ENCODE results near the gene WDR35. TPM values are rescaled to one million over a fixed set of nuclear protein-coding genes. Genes with fewer than 3 reads are reported as not detected.

The WDR35 gene
- total RNA-seq, 1 experiment from 2014 or later: 16.7 TPM

DNA sequence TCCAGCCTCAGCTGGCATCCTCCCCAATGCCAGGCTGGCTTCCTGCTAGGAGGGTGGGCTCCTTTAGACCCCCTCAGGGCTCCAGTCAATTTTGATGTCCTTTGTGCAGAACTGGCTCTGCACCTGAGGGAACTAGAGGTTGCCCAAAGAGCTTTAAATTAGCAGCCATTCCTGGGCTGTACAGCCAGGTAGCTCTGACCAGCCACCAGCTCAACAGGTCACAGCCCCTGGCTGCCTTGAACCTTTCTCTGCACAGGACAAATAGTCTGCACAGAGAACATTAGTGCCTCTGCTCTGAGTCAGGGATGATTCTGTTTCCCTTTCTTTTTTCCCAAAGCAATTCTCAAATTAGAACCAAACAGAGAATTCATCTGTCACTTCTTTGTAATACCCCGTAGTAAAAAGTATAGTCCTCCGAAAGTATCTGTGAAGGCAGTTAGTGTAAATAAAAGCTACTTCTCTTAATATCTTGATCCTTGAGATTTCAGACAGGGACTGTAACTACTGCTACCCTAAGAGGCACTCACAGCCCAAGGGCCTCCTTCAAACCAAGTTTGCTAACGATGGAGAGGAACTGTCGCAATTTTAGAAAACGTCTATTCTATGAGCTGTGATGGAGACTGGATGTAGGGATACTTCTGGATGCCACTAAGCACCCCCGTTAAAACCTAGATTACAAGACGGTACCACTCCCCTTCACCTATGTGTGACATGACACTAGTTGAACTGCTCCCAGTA lies 91.1 kb downstream of the WDR35 start:
- H3K27ac Mint-ChIP-seq: no peak overlapping the region; a peak in 1 of 7 replicates
- no peak overlapping the region for H2BK20ac ChIP-seq (ENCODE audit: low read depth, low read length, poor library complexity, severe bottlenecking)
- peaks cover 5% of the 10 kb centered on the region; the same call in 1 of the 2 replicates for H3K79me2 ChIP-seq (ENCODE audit: insufficient read depth, low read length)

More for the DNA sequence above, 91.1 kb downstream of the WDR35 start:
- Histone ChIP-seq H3K79me1 (ENCODE audit: insufficient read depth, low read depth, low read length, poor library complexity, severe bottlenecking) (peaks cover 6% of the 10 kb centered on the region), H3K4me1 (ENCODE audit: insufficient read depth, low read length) (no peaks in the 10 kb centered on the region), H4K91ac (ENCODE audit: insufficient read length, low read depth, low read length) (no peak overlapping the region), H2BK12ac (ENCODE audit: insufficient read length, low read depth, low read length) (no peak overlapping the region), H3K23me2 (ENCODE audit: insufficient read length, low read depth, low read length, poor library complexity, severe bottlenecking) (peaks cover 2% of the 10 kb centered on the region), H3K27ac (ENCODE audit: insufficient read length, low read depth, low read length) (no peak overlapping the region), H3K18ac (ENCODE audit: insufficient read length, low read depth, low read length) (no peak overlapping the region), H2BK15ac (ENCODE audit: low read depth, low read length) (no peak overlapping the region), H3K4me2 (ENCODE audit: insufficient read depth, insufficient read length, low read length) (no peak overlapping the region), H2BK5ac (ENCODE audit: insufficient read length, low read length) (no peak overlapping the region), H3K56ac (ENCODE audit: insufficient read length, low read depth, low read length) (no peak overlapping the region), H4K5ac (ENCODE audit: insufficient read length, low read depth, low read length) (no peak overlapping the region), H4K20me1 (ENCODE audit: control insufficient read depth, insufficient read depth, insufficient read length) (no peaks in the 10 kb centered on the region), H3T11ph (ENCODE audit: low read length) (no peak overlapping the region), H2AFZ (ENCODE audit: low read length) (no peak overlapping the region), H2AK5ac (ENCODE audit: insufficient read length, low read length) (no peak overlapping the region), H3K14ac (ENCODE audit: insufficient read depth, low read length) (no peak overlapping the region), H2BK120ac (ENCODE audit: low read depth, low read length, poor library complexity, severe bottlenecking) (no peak overlapping the region), H3K9ac (ENCODE audit: extremely low read depth, insufficient read length, low read length) (no peak overlapping the region), H4K8ac (replicated peaks; ENCODE audit: insufficient read length, low read depth, low read length) (no peak overlapping the region), H3K27me3 (ENCODE audit: insufficient read depth, low read length) (no peaks in the 10 kb centered on the region), H3K23ac (ENCODE audit: insufficient read length, low read depth, low read length) (no peak overlapping the region), H3K4ac (ENCODE audit: low read depth, low read length) (no peak overlapping the region), H3K9me3 (ENCODE audit: control insufficient read depth, low read depth, low read length) (no peaks in the 10 kb centered on the region)
- TF ChIP-seq, protein P1, sequence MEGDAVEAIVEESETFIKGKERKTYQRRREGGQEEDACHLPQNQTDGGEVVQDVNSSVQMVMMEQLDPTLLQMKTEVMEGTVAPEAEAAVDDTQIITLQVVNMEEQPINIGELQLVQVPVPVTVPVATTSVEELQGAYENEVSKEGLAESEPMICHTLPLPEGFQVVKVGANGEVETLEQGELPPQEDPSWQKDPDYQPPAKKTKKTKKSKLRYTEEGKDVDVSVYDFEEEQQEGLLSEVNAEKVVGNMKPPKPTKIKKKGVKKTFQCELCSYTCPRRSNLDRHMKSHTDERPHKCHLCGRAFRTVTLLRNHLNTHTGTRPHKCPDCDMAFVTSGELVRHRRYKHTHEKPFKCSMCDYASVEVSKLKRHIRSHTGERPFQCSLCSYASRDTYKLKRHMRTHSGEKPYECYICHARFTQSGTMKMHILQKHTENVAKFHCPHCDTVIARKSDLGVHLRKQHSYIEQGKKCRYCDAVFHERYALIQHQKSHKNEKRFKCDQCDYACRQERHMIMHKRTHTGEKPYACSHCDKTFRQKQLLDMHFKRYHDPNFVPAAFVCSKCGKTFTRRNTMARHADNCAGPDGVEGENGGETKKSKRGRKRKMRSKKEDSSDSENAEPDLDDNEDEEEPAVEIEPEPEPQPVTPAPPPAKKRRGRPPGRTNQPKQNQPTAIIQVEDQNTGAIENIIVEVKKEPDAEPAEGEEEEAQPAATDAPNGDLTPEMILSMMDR (conservative IDR thresholded peaks at IDR 0.05): no peak
- DNase-seq: no peak
- H3K36me3 Mint-ChIP-seq (ENCODE audit: insufficient read depth in 1 of 3, low read depth in 3 of 3): no peaks in the 10 kb centered on the region
- no peak overlapping the region for H3K4me3 Mint-ChIP-seq
- peaks cover 18 to 19% of the 10 kb centered on the region in 2 experiments for H3K4me1 Mint-ChIP-seq
- no CpG with 5 or more reads among the region's 7 CpGs for WGBS (ENCODE audit: extremely low coverage, insufficient read length, low lambda C conversion rate)
- no peaks in the 10 kb centered on the region for H3K9me3 Mint-ChIP-seq
- H3K27me3 Mint-ChIP-seq (ENCODE audit: low read depth): no peaks in the 10 kb centered on the region

Measured in H9 (cell line).